ENCODE data around the gene TP53I11. TPM values are rescaled to one million over a fixed set of nuclear protein-coding genes. Genes with fewer than 3 reads are reported as not detected.

The TP53I11 gene
- polyA plus RNA-seq, 1 donor (not counting 4 experiments of a cell fraction or from before 2014, with no cell fraction given) = 21.4 TPM

- dilution Hi-C loops (cut with MboI; ENCODE audit: extremely low pct_ligation_motif_present, low sequenced_read_pairs) = loop anchor here (25.0 kb wide), 1 partner anchor 400 kb away; no protein-coding TSS in a partner anchor
- H3K9ac ChIP-seq (ENCODE audit: control insufficient read depth, extremely low read depth, insufficient read depth, low read length) = no peak overlapping the region
Observed at GRCh38 chr11:44936951-44937543, 13.6 kb downstream of the TP53I11 start.

DNA sequence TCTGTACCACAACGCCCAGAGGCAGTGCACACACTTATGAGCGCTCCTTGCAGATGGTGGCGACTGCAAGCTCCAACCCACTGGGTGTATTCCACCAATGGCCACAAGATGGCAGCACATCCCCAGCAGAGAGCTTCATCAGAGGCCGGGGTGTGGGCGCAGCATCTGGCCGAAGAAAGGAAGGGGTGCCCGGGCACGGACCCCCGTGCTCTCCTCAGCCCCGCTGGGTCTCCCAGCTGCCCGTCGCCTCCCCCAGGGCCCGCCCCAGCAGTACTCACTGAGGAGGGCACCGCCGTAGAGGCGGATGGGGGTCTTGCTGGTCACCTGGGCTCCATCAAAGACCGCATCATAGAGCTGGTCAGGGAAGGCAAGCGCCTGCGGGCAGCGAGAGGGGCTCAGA, 14.2 kb downstream of the TP53I11 start:
- peaks cover under 1% of the 10 kb centered on the region for H4K20me1 ChIP-seq (ENCODE audit: control insufficient read depth, extremely low read depth, insufficient read depth, low read length)
- FAIRE-seq = peak; percentile 66

More at GRCh38 chr11:44936951-44937543, 13.6 kb downstream of the TP53I11 start:
- FAIRE-seq (no peak), DNase-seq (ENCODE audit: low read depth, low spot score) (no peak)
- no peak overlapping the region for H3K4me2 ChIP-seq (ENCODE audit: control insufficient read depth, extremely low read depth, insufficient read depth, low read depth, low read length)
- H3K79me2 ChIP-seq (ENCODE audit: control insufficient read depth, insufficient read depth, low read length) = peaks cover 4% of the 10 kb centered on the region
- no peaks in the 10 kb centered on the region for H3K9me1 ChIP-seq (ENCODE audit: control insufficient read depth, extremely low read depth, insufficient read depth, low read length)
- TF ChIP-seq, protein P1, sequence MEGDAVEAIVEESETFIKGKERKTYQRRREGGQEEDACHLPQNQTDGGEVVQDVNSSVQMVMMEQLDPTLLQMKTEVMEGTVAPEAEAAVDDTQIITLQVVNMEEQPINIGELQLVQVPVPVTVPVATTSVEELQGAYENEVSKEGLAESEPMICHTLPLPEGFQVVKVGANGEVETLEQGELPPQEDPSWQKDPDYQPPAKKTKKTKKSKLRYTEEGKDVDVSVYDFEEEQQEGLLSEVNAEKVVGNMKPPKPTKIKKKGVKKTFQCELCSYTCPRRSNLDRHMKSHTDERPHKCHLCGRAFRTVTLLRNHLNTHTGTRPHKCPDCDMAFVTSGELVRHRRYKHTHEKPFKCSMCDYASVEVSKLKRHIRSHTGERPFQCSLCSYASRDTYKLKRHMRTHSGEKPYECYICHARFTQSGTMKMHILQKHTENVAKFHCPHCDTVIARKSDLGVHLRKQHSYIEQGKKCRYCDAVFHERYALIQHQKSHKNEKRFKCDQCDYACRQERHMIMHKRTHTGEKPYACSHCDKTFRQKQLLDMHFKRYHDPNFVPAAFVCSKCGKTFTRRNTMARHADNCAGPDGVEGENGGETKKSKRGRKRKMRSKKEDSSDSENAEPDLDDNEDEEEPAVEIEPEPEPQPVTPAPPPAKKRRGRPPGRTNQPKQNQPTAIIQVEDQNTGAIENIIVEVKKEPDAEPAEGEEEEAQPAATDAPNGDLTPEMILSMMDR (optimal IDR thresholded peaks at IDR 0.05 in 1 of 3, IDR thresholded peaks at IDR 0.05 in 1 of 3, conservative IDR thresholded peaks at IDR 0.05 in 1 of 3; ENCODE audit: extremely low read depth in 1 of 3, insufficient read depth in 2 of 3, low read length in 3 of 3) = no peak
- TF ChIP-seq EZH2 (IDR thresholded peaks at IDR 0.05; ENCODE audit: low read length) = no peak
- peaks cover 6% of the 10 kb centered on the region for H4K20me1 ChIP-seq (ENCODE audit: control insufficient read depth, extremely low read depth, insufficient read depth, low read length)
- H3K4me1 ChIP-seq (ENCODE audit: control insufficient read depth, extremely low read depth, insufficient read depth, low read length) = no peaks in the 10 kb centered on the region
- no peaks in the 10 kb centered on the region for H3K27me3 ChIP-seq (ENCODE audit: control insufficient read depth, extremely low read depth, insufficient read depth, low read length)
- no peak overlapping the region for H2AFZ ChIP-seq (ENCODE audit: control insufficient read depth, low read length)
- no peaks in the 10 kb centered on the region for H3K9me3 ChIP-seq (ENCODE audit: control insufficient read depth, low read depth, low read length)
- H3K4me3 ChIP-seq (ENCODE audit: control insufficient read depth in 2 of 3, extremely low read depth in 1 of 3, insufficient read depth in 2 of 3, low read depth in 1 of 3, low read length in 3 of 3) = no peak overlapping the region
- H3K27ac ChIP-seq (ENCODE audit: control insufficient read depth, insufficient read depth, low read length) = no peak overlapping the region
- peaks cover 3 to 6% of the 10 kb centered on the region in 2 experiments for H3K36me3 ChIP-seq (ENCODE audit: control insufficient read depth in 2 of 2, extremely low read depth in 1 of 2, insufficient read depth in 2 of 2, low read length in 2 of 2)

More for the DNA sequence above, 14.2 kb downstream of the TP53I11 start:
- Histone ChIP-seq H3K4me3 (ENCODE audit: control insufficient read depth in 2 of 3, extremely low read depth in 1 of 3, insufficient read depth in 2 of 3, low read depth in 1 of 3, low read length in 3 of 3) (no peak overlapping the region), H3K9me1 (ENCODE audit: control insufficient read depth, extremely low read depth, insufficient read depth, low read length) (no peaks in the 10 kb centered on the region), H3K9ac (ENCODE audit: control insufficient read depth, extremely low read depth, insufficient read depth, low read length) (no peak overlapping the region), H3K27ac (ENCODE audit: control insufficient read depth, insufficient read depth, low read length) (no peak overlapping the region), H3K27me3 (ENCODE audit: control insufficient read depth, extremely low read depth, insufficient read depth, low read length) (no peaks in the 10 kb centered on the region), H3K4me1 (ENCODE audit: control insufficient read depth, extremely low read depth, insufficient read depth, low read length) (no peaks in the 10 kb centered on the region), H3K36me3 (ENCODE audit: control insufficient read depth in 2 of 2, extremely low read depth in 1 of 2, insufficient read depth in 2 of 2, low read length in 2 of 2) (peaks cover 3 to 6% of the 10 kb centered on the region in 2 experiments), H3K79me2 (ENCODE audit: control insufficient read depth, insufficient read depth, low read length) (no peaks in the 10 kb centered on the region), H2AFZ (ENCODE audit: control insufficient read depth, low read length) (no peak overlapping the region), H3K4me2 (ENCODE audit: control insufficient read depth, extremely low read depth, insufficient read depth, low read depth, low read length) (no peak overlapping the region), H3K9me3 (ENCODE audit: control insufficient read depth, low read depth, low read length) (no peaks in the 10 kb centered on the region)
- TF ChIP-seq EZH2 (IDR thresholded peaks at IDR 0.05; ENCODE audit: low read length) = no peak
- TF ChIP-seq, protein P1 (optimal IDR thresholded peaks at IDR 0.05 in 1 of 3, IDR thresholded peaks at IDR 0.05 in 1 of 3, conservative IDR thresholded peaks at IDR 0.05 in 1 of 3; ENCODE audit: extremely low read depth in 1 of 3, insufficient read depth in 2 of 3, low read length in 3 of 3) = peak; percentile 81 to 95 (median 85)
- dilution Hi-C loops (cut with MboI; ENCODE audit: extremely low pct_ligation_motif_present, low sequenced_read_pairs) = loop anchor here (25.0 kb wide), 1 partner anchor 401 kb away; no protein-coding TSS in a partner anchor
- peak; percentile 53 for DNase-seq (ENCODE audit: low read depth, low spot score)

Measured in keratinocyte (primary cell).